Fibroblast of pulmonary artery (primary cell): ENCODE data around the gene DHCR24.
"Not testable (repeated sequence)": the region's sequence is repeated elsewhere in the genome, so short reads cannot be mapped to it uniquely, and the experiment has no call there.

Experiments used
- DNase-seq: peaks from one replicate; pipeline ENCODE4 v3.0.0-alpha.2; 2010; ENCODE audit warnings: low read depth
- H3K4me3 ChIP-seq: replicated peaks from 2 replicates; pipeline ENCODE4 v1.5.1; 2011; ENCODE audit warnings: low read depth, mild to moderate bottlenecking, control low read depth, low read length, moderate library complexity
- TF ChIP-seq, protein P1 (sequence below): IDR thresholded peaks from 2 replicates; pipeline ENCODE4 v1.5.1; 2011; ENCODE audit warnings: mild to moderate bottlenecking, control low read depth, low read length, inconsistent platforms; ENCODE audit errors: missing control alignments

DHCR24 gene

DNA sequence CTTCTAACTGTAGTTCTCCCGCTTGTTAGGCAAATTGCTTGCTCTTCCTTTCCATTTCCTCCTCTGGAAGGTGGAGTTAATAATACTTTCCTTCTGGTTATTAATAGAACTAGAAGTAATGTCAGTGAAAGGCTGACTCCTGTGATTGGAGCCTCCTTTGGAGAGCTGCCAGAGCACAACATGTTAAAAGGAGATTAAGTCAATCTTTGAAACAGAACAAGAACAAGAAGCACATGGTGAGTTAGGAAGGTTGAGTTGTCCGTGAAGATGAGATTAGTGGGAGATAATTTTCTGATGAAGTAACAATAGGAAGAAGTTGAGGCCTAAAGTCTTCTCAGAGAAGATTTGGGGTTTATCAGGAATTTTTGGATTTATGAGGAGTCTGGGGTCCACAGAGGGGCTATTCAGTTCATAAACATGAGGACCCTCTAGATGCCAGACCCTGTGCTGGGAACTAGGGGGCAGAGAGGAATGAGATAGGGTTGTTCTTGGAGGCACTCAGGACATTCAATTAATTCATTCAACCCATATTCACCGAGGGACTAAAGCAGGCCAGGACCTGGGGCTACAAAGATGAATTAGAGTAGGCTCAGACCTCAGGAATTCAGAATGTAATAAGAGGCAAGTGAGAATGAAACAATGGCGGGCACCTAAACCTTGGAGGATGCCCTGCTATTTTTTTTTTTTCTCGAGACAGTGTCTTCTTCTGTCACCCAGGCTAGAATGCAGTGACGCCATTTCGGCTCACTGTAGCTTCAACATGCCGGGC lies 40.7 kb upstream of the DHCR24 start:
- TF ChIP-seq, protein P1, sequence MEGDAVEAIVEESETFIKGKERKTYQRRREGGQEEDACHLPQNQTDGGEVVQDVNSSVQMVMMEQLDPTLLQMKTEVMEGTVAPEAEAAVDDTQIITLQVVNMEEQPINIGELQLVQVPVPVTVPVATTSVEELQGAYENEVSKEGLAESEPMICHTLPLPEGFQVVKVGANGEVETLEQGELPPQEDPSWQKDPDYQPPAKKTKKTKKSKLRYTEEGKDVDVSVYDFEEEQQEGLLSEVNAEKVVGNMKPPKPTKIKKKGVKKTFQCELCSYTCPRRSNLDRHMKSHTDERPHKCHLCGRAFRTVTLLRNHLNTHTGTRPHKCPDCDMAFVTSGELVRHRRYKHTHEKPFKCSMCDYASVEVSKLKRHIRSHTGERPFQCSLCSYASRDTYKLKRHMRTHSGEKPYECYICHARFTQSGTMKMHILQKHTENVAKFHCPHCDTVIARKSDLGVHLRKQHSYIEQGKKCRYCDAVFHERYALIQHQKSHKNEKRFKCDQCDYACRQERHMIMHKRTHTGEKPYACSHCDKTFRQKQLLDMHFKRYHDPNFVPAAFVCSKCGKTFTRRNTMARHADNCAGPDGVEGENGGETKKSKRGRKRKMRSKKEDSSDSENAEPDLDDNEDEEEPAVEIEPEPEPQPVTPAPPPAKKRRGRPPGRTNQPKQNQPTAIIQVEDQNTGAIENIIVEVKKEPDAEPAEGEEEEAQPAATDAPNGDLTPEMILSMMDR, result no peak
- peak; percentile 66 for DNase-seq

DNA sequence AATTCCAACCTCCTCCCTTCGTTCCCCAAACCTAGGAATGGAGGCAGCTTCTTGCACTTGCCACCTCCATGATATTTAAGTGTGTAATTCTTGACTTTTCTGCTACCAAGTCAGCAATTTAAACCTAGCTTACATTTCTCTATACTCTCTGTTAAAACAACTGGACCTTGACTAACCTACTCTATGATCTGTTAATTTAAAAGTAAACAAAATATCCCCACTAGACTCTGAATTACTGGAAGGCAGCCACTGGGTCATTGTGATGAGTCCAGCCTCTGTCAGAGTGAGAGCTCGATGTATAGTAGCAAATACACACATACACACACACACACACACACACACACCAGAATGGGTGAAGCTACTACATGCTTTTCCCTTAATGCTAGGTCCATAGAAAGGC lies 40.0 kb upstream of the DHCR24 start:
- no peak for DNase-seq
- H3K4me3 ChIP-seq, result no peak overlapping the region
- TF ChIP-seq, protein P1, result no peak

More for the DNA sequence above, 40.7 kb upstream of the DHCR24 start:
- H3K4me3 ChIP-seq, result no peak overlapping the region

DNA sequence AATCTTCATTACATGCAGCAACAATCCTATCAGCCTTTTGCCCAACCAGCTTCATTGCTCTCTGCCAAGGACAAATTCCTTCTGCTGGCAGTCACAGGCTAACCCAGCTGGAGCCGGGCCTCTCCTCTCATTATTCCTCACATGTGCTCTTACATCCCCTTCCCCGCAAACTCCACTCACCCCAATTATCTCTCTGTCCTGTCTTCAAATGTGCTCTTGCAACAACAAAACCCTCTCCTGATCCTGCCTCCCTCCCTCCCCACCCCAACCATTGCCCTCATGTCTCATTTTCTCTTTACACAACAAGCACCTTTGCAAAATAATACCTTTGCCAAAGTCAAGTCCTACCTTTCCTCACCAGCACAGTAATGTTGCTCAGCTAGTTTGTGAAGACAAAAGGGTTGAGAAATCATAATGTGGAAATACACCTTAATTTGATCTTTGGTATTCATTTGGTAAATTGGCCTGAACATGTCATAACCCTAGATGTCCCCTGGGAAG lies 36.0 kb upstream of the DHCR24 start:
- H3K4me3 ChIP-seq, result no peak overlapping the region
- no peak for DNase-seq
- TF ChIP-seq, protein P1, result no peak

DNA sequence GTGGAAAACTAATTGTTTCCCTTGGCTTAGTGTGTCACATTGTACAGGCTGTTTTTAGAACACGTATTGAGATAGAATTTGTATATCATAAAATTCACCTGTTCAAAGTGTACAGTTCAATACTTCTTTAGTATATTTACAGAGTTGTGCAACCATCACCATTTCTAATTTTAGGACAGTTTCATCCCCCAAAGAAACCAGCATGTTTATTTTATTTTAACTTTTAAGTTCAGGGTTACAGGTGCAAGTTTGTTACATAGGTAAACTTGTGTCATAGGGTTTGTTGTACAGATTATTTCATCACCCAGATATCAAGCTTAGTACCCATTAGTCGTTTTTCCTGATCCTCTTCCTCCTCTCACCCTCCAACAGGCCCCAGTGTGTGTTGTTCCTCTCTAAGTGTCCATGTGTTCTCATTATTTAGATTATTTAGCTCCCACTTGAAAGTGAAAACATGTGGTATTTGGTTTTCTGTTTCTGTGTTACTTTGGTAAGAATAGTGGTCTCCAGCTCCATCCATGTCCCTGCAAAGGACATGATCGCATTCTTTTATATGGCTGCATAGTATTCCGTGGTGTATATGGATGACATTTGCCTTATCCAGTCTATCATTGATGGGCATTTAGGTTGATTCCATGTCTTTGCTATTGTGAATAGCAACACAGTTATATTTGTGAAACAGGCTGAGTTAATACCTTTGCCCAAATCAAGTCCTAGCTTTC lies 35.2 kb upstream of the DHCR24 start:
- DNase-seq, result no peak
- H3K4me3 ChIP-seq, result no peak overlapping the region
- TF ChIP-seq, protein P1, result no peak

DNA sequence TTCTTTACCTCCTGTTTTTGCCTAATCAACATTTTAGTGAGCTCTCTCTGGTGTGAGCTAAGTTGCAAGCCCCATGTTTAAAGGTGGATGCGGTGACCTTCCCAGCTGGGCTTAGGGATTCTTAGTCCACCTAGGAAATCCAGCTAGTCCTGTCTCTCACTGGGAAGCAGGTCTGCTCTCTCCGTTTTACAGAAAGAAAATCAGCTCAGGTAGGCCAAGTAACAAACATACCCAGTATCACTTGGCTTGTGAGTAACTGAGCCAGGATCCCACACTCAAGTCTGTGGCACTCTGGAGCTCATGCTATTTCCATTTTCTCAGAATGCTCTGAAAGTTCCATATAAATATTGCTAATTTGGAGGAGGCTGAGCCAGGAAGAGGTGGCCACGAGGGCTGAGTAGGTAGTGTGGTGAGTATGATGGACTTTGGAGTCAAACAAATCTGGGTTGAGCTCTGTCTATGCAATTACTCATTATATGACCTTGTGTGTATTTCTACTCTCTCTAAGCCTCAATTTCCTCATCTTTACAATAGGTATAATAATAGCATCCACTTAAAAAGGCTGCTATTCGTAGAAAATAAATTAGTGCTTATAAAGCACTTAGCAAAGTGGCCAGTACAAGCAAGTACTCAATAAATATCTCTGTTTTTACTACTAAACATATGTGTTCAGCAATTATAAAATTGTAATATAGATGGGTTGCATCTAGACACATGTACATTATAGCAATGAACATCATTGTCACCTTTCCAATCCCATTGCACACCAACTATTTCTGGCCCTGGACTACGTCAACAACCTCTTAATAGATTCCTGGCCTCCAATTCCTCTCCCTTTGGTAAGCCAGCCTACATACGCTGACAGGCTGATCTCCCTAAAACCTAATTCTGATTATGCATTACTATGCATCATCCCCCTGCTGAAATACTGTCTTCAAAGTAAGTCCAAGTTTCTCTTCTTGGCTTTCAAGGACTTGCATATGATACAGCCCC lies 32.7 kb upstream of the DHCR24 start:
- no peak overlapping the region for H3K4me3 ChIP-seq
- no peak for DNase-seq
- TF ChIP-seq, protein P1, result no peak

DNA sequence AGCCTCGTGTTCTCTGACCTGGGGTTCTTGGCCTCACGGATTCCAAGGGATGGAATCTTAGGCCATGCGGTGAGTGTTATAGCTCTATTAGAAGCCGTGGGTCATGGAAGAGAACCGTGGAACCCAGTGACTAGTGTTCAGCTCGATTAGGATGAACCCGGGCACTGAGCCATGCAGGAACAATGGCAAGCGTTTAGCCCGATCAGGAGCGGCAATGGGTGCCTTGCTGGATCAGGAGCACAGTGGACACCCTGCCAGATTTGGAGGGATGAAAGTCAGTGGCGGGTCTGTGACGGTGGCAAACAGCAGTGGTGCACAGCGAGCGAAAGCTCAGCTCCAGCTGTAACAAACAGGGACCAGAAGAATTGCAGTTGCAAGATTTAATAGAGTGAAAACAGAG lies 24.1 kb upstream of the DHCR24 start:
- H3K4me3 ChIP-seq, DNase-seq: not testable (repeated sequence)
